Measurements from ENCODE around the gene ACSS1. TPM values are rescaled to one million over a fixed set of nuclear protein-coding genes. Genes with fewer than 3 reads are reported as not detected.

The ACSS1 gene
- total and polyA plus RNA-seq, 2 of the 8 experiments (the other 6 are each of a cell fraction or from before 2014, with no cell fraction given), result 2.6 to 3.4 TPM

DNA sequence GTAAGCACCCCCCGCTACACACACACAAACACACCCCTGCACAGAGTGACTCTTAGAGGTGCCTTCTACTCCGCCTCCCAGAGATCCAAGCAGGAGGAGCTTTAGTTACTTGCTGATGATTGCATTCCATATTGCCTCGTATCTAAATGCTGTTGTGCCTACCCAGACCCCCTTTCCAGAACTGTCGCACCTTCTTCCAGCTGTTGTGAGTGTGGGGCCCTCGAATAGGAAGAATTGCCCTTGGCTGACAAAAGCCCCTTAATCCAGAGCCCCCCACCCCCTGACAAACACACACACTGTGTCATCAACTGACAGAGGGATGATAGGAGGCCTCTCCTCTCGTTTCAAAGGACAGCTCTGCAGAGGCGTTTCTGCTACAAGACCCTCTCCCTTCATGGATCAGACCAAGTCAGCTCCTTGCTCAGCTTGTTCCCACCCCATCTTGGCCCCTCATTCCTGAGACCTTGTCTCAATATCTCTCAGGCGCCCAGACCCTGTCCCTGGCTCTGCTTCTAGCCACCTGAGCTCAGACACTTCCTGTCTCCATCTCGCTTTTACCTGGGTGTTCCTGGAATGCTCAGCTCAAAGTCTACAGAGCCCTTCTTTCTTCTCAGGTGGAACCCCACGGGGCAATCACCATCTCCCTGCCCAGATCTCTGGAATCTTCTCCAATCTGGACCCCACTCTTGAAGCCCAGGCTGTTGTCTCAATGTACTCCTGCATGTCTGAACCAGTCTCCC, 28.0 kb upstream of the ACSS1 start:
- H4K5ac ChIP-seq (ENCODE audit: insufficient read length, low read depth, low read length), result no peak overlapping the region
- H3K23ac ChIP-seq (ENCODE audit: insufficient read length), result no peak overlapping the region
- no peak overlapping the region for H4K91ac ChIP-seq (replicated peaks; ENCODE audit: insufficient read length, low read length)
- no peaks in the 10 kb centered on the region for H3K9me3 ChIP-seq (ENCODE audit: insufficient read depth in 2 of 2, low read depth in 1 of 2, low read length in 1 of 2)
- H2BK12ac ChIP-seq (ENCODE audit: low read depth, low read length), result no peak overlapping the region
- H2AK5ac ChIP-seq (ENCODE audit: low read depth, low read length), result no peak overlapping the region
- DNase-seq (ENCODE audit: low read depth in 1 of 2, low spot score in 2 of 2) (no peak), FAIRE-seq (no peak)
- no peak overlapping the region for H2AFZ ChIP-seq (ENCODE audit: low read length)
- no peak overlapping the region for H2BK120ac ChIP-seq (replicated peaks; ENCODE audit: low read depth, low read length)
- H3K4ac ChIP-seq (replicated peaks; ENCODE audit: insufficient read length, low read depth, low read length), result no peak overlapping the region
- no peak overlapping the region for H3K18ac ChIP-seq (ENCODE audit: extremely low read depth, low read length)
- H4K20me1 ChIP-seq (replicated peaks in 1 of 2; ENCODE audit: control insufficient read depth in 1 of 2, insufficient read depth in 2 of 2, low read length in 2 of 2), result peaks cover 2 to 4% of the 10 kb centered on the region in 2 experiments
- H2BK15ac ChIP-seq (ENCODE audit: low read length), result no peak overlapping the region
- H3K56ac ChIP-seq (replicated peaks; ENCODE audit: insufficient read length, low read depth, low read length), result no peak overlapping the region
- H3K79me2 ChIP-seq (ENCODE audit: control insufficient read depth in 1 of 2, insufficient read depth in 2 of 2, low read length in 2 of 2), result no peaks in the 10 kb centered on the region
- H3K36me3 ChIP-seq (ENCODE audit: control insufficient read depth in 2 of 4, insufficient read depth in 4 of 4, low read length in 3 of 4), result no peaks in the 10 kb centered on the region; a peak in 1 of 8 replicates
- H3K23me2 ChIP-seq (ENCODE audit: low read depth, low read length), result peaks cover 9% of the 10 kb centered on the region; the same call in 1 of the 2 replicates
- no peak overlapping the region for H2BK5ac ChIP-seq (ENCODE audit: low read depth, low read length)
- WGBS, 2 experiments (ENCODE audit: extremely low coverage in 1 of 2, insufficient coverage in 1 of 2, insufficient read length in 1 of 2, insufficient replicate concordance in 2 of 2, low coverage in 1 of 2, low lambda C conversion rate in 2 of 2, missing lambda C conversion rate in 1 of 2), result 76% methylated on average over 10 of the region's 10 CpGs; no CpG with 5 or more reads in 1 of the 2 experiments
- H3K4me1 ChIP-seq (replicated peaks in 1 of 4; ENCODE audit: control insufficient read depth in 3 of 4, insufficient read depth in 4 of 4, low read length in 3 of 4), result peaks cover 0 to 12% (median 5%) of the 10 kb centered on the region in 4 experiments; a peak in 5 of 7 replicates
- H3K14ac ChIP-seq (ENCODE audit: insufficient read length), result no peak overlapping the region
- peaks cover 55 to 73% (median 64%) of the 10 kb centered on the region in 4 experiments for H3K27me3 ChIP-seq (replicated peaks in 1 of 4; ENCODE audit: control insufficient read depth in 3 of 4, extremely low read depth in 1 of 4, insufficient read depth in 3 of 4, low read length in 3 of 4)
- ChIA-PET CTCF (ENCODE audit: partially characterized antibody) (interaction anchor here (1.0 to 2.0 kb wide), 6 partner anchors 8 to 109 kb away, joined by 3 to 8 read pairs (median 4); partner anchors contain the start of gene ENTPD6), POLR2A (ENCODE audit: partially characterized antibody) (interaction anchor here (0.6 kb wide), 1 partner anchor 88 kb away, joined by 3 read pairs; no protein-coding TSS in a partner anchor)
- H3K27ac ChIP-seq (ENCODE audit: low read depth, low read length), result no peak overlapping the region
- H3K4me3 ChIP-seq (ENCODE audit: extremely low read depth in 1 of 4, insufficient read depth in 2 of 4, low read depth in 3 of 4, low read length in 4 of 4), result no peak overlapping the region
- H2BK20ac ChIP-seq (ENCODE audit: low read length), result no peak overlapping the region
- H3K79me1 ChIP-seq (ENCODE audit: low read depth, low read length), result no peaks in the 10 kb centered on the region
- no peak overlapping the region; a peak in 1 of 4 replicates for H3K4me2 ChIP-seq (ENCODE audit: insufficient read depth in 1 of 2, low read depth in 2 of 2, low read length in 2 of 2)
- H3K9ac ChIP-seq (replicated peaks in 1 of 4; ENCODE audit: extremely low read depth in 1 of 4, low read depth in 3 of 4, low read length in 3 of 4), result no peak overlapping the region
- H4K8ac ChIP-seq (ENCODE audit: extremely low read depth, insufficient read depth, low read length), result no peak overlapping the region
- TF ChIP-seq PHF8 (conservative IDR thresholded peaks at IDR 0.05; ENCODE audit: low read depth, low read length) (no peak), CEBPB (IDR thresholded peaks at IDR 0.05; ENCODE audit: low read depth, low read length) (no peak), ASH2L (IDR thresholded peaks at IDR 0.05; ENCODE audit: low read length) (no peak), KDM4A (IDR thresholded peaks at IDR 0.05; ENCODE audit: low read depth, low read length, severe bottlenecking) (no peak), RXRA (IDR thresholded peaks at IDR 0.05; ENCODE audit: insufficient read depth, low read depth, low read length) (no peak), SP4 (IDR thresholded peaks at IDR 0.05; ENCODE audit: low read length) (no peak), MAFK (IDR thresholded peaks at IDR 0.05; ENCODE audit: low read depth, low read length) (no peak), CHD1 (IDR thresholded peaks at IDR 0.05; ENCODE audit: low read depth, low read length) (no peak), GABPA (IDR thresholded peaks at IDR 0.05; ENCODE audit: borderline replicate concordance, insufficient read depth, low read length) (no peak), CHD2 (IDR thresholded peaks at IDR 0.05; ENCODE audit: low read length) (no peak), CBX8 (IDR thresholded peaks at IDR 0.05; ENCODE audit: borderline replicate concordance, low read depth, low read length) (no peak), NRF1 (IDR thresholded peaks at IDR 0.05; ENCODE audit: low read depth, low read length) (no peak)
- TF ChIP-seq, protein P1, sequence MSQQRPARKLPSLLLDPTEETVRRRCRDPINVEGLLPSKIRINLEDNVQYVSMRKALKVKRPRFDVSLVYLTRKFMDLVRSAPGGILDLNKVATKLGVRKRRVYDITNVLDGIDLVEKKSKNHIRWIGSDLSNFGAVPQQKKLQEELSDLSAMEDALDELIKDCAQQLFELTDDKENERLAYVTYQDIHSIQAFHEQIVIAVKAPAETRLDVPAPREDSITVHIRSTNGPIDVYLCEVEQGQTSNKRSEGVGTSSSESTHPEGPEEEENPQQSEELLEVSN (IDR thresholded peaks at IDR 0.05), result no peak
